Measurements from ENCODE around the gene SCAANT1. TPM values are rescaled to one million over a fixed set of nuclear protein-coding genes. Genes with fewer than 3 reads are reported as not detected.

The SCAANT1 gene
- total and polyA plus RNA-seq, 4 donors = not detected

DNA sequence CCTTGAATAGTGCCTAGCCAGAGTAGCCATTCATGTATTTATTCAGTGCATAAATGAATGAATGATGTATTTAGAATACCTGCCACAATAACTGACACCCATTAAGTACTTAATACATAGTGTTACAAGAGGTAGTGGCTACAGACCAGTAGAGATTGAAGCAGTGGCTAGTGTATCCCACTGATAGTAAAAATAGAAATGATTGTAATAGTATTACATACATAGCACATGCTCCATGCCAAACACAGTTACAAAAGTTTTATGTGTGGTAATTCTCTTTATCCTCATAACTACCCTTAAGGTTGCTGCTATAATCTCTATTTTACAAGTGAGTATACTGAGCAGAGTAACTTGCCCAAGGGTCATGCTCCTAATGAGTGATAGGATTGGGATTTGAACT lies 30.3 kb upstream of the SCAANT1 start:
- H3K9me3 ChIP-seq (ENCODE audit: control insufficient read depth in 4 of 4, low read length in 3 of 4) = no peaks in the 10 kb centered on the region
- no peak for DNase-seq (ENCODE audit: low spot score)
- no peak overlapping the region for H3K4me3 ChIP-seq (ENCODE audit: low read depth in 1 of 3, low read length in 3 of 3)
- H3K27me3 ChIP-seq (ENCODE audit: control insufficient read depth in 4 of 4, insufficient read depth in 4 of 4, low read length in 3 of 4) = no peaks in the 10 kb centered on the region
- no peak overlapping the region for H3K27ac ChIP-seq (ENCODE audit: low read depth in 1 of 2, low read length in 2 of 2)
- TF ChIP-seq GABPA (IDR thresholded peaks at IDR 0.05 in 1 of 2, conservative IDR thresholded peaks at IDR 0.05 in 1 of 2) = no peak
- no peak for TF ChIP-seq HNF4G (IDR thresholded peaks at IDR 0.05)
- H3K36me3 ChIP-seq (ENCODE audit: control insufficient read depth in 4 of 4, insufficient read depth in 3 of 4, low read depth in 1 of 4, low read length in 3 of 4) = no peaks in the 10 kb centered on the region
- peaks cover 3 to 15% (median 6%) of the 10 kb centered on the region in 4 donors for H3K4me1 ChIP-seq (ENCODE audit: control insufficient read depth in 4 of 4, insufficient read depth in 4 of 4, low read length in 3 of 4)
- no peak overlapping the region for H3K9ac ChIP-seq (ENCODE audit: low read depth in 1 of 2, low read length in 2 of 2)

- H3K4me1 ChIP-seq (ENCODE audit: control insufficient read depth in 4 of 4, insufficient read depth in 4 of 4, low read length in 3 of 4) = peaks cover 4 to 17% (median 9%) of the 10 kb centered on the region in 4 donors
- no peak overlapping the region for H3K4me3 ChIP-seq (ENCODE audit: low read depth in 1 of 3, low read length in 3 of 3)
- no peaks in the 10 kb centered on the region for H3K27me3 ChIP-seq (ENCODE audit: control insufficient read depth in 4 of 4, insufficient read depth in 4 of 4, low read length in 3 of 4)
- no peaks in the 10 kb centered on the region for H3K36me3 ChIP-seq (ENCODE audit: control insufficient read depth in 4 of 4, insufficient read depth in 3 of 4, low read depth in 1 of 4, low read length in 3 of 4)
- no peak for TF ChIP-seq HNF4A (conservative IDR thresholded peaks at IDR 0.05)
- H3K27ac ChIP-seq (ENCODE audit: low read depth in 1 of 2, low read length in 2 of 2) = no peak overlapping the region
- no peak overlapping the region for H3K9ac ChIP-seq (ENCODE audit: low read depth in 1 of 2, low read length in 2 of 2)
- 95% methylated on average over 4 of the region's 4 CpGs for WGBS
- DNase-seq (ENCODE audit: low spot score) = no peak
- no peaks in the 10 kb centered on the region for H3K9me3 ChIP-seq (ENCODE audit: control insufficient read depth in 4 of 4, low read length in 3 of 4)
These were observed 28.2 kb upstream of the SCAANT1 start for GRCh38 chr3:63940389-63940757.

GRCh38 chr3:63937661-63938651 lies 25.8 kb upstream of the SCAANT1 start:
- peak in 1 of 2 donors; percentile 26 for TF ChIP-seq RXRA (IDR thresholded peaks at IDR 0.05)
- no peak for TF ChIP-seq YY1 (IDR thresholded peaks at IDR 0.05)
- TF ChIP-seq, protein P1, sequence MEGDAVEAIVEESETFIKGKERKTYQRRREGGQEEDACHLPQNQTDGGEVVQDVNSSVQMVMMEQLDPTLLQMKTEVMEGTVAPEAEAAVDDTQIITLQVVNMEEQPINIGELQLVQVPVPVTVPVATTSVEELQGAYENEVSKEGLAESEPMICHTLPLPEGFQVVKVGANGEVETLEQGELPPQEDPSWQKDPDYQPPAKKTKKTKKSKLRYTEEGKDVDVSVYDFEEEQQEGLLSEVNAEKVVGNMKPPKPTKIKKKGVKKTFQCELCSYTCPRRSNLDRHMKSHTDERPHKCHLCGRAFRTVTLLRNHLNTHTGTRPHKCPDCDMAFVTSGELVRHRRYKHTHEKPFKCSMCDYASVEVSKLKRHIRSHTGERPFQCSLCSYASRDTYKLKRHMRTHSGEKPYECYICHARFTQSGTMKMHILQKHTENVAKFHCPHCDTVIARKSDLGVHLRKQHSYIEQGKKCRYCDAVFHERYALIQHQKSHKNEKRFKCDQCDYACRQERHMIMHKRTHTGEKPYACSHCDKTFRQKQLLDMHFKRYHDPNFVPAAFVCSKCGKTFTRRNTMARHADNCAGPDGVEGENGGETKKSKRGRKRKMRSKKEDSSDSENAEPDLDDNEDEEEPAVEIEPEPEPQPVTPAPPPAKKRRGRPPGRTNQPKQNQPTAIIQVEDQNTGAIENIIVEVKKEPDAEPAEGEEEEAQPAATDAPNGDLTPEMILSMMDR (IDR thresholded peaks at IDR 0.05; ENCODE audit: low read depth, low read length, missing input control) = no peak
- peak; percentile 15 to 20 for TF ChIP-seq HNF4A (conservative IDR thresholded peaks at IDR 0.05)
- TF ChIP-seq RAD21 (IDR thresholded peaks at IDR 0.05) = peak in 1 of 2 donors; percentile 20
- TF ChIP-seq FOXA2 (IDR thresholded peaks at IDR 0.05) = peak; percentile 8
- Histone ChIP-seq H3K4me1 (ENCODE audit: control insufficient read depth in 4 of 4, insufficient read depth in 4 of 4, low read length in 3 of 4) (peaks cover 2 to 15% (median 9%) of the 10 kb centered on the region in 4 donors), H3K9ac (ENCODE audit: low read depth in 1 of 2, low read length in 2 of 2) (no peak overlapping the region), H3K36me3 (ENCODE audit: control insufficient read depth in 4 of 4, insufficient read depth in 3 of 4, low read depth in 1 of 4, low read length in 3 of 4) (no peaks in the 10 kb centered on the region), H3K27me3 (ENCODE audit: control insufficient read depth in 4 of 4, insufficient read depth in 4 of 4, low read length in 3 of 4) (no peaks in the 10 kb centered on the region), H3K9me3 (ENCODE audit: control insufficient read depth in 4 of 4, low read length in 3 of 4) (no peaks in the 10 kb centered on the region), H3K4me3 (ENCODE audit: low read depth in 1 of 3, low read length in 3 of 3) (no peak overlapping the region), H3K27ac (ENCODE audit: low read depth in 1 of 2, low read length in 2 of 2) (no peak overlapping the region)
- DNase-seq (ENCODE audit: low spot score) = no peak
- WGBS = 52% methylated on average over 6 of the region's 6 CpGs

- no peaks in the 10 kb centered on the region for H3K36me3 ChIP-seq (ENCODE audit: control insufficient read depth in 4 of 4, insufficient read depth in 3 of 4, low read depth in 1 of 4, low read length in 3 of 4)
- no peak overlapping the region for H3K27ac ChIP-seq (ENCODE audit: low read depth in 1 of 2, low read length in 2 of 2)
- peak; percentile 46 for DNase-seq (ENCODE audit: low spot score)
- H3K9ac ChIP-seq (ENCODE audit: low read depth in 1 of 2, low read length in 2 of 2) = no peak overlapping the region
- H3K4me1 ChIP-seq (ENCODE audit: control insufficient read depth in 4 of 4, insufficient read depth in 4 of 4, low read length in 3 of 4) = peaks cover 5 to 24% (median 10%) of the 10 kb centered on the region in 4 donors
- H3K4me3 ChIP-seq (ENCODE audit: low read depth in 1 of 3, low read length in 3 of 3) = no peak overlapping the region
- WGBS = 61% methylated on average over 4 of the region's 4 CpGs
- no peaks in the 10 kb centered on the region for H3K27me3 ChIP-seq (ENCODE audit: control insufficient read depth in 4 of 4, insufficient read depth in 4 of 4, low read length in 3 of 4)
- H3K9me3 ChIP-seq (ENCODE audit: control insufficient read depth in 4 of 4, low read length in 3 of 4) = no peaks in the 10 kb centered on the region
- TF ChIP-seq REST (IDR thresholded peaks at IDR 0.05) (no peak), NR2F2 (IDR thresholded peaks at IDR 0.05) (no peak), TAF1 (conservative IDR thresholded peaks at IDR 0.05) (no peak), HNF4A (conservative IDR thresholded peaks at IDR 0.05) (no peak), GABPA (IDR thresholded peaks at IDR 0.05 in 1 of 2, conservative IDR thresholded peaks at IDR 0.05 in 1 of 2) (no peak), RAD21 (IDR thresholded peaks at IDR 0.05) (no peak), FOXA2 (IDR thresholded peaks at IDR 0.05) (no peak), HNF4G (IDR thresholded peaks at IDR 0.05) (no peak), YY1 (IDR thresholded peaks at IDR 0.05) (no peak), MAX (IDR thresholded peaks at IDR 0.05) (no peak), RXRA (IDR thresholded peaks at IDR 0.05) (no peak), FOXA1 (IDR thresholded peaks at IDR 0.05) (no peak)
- TF ChIP-seq, protein P2, sequence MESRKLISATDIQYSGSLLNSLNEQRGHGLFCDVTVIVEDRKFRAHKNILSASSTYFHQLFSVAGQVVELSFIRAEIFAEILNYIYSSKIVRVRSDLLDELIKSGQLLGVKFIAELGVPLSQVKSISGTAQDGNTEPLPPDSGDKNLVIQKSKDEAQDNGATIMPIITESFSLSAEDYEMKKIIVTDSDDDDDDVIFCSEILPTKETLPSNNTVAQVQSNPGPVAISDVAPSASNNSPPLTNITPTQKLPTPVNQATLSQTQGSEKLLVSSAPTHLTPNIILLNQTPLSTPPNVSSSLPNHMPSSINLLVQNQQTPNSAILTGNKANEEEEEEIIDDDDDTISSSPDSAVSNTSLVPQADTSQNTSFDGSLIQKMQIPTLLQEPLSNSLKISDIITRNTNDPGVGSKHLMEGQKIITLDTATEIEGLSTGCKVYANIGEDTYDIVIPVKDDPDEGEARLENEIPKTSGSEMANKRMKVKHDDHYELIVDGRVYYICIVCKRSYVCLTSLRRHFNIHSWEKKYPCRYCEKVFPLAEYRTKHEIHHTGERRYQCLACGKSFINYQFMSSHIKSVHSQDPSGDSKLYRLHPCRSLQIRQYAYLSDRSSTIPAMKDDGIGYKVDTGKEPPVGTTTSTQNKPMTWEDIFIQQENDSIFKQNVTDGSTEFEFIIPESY (IDR thresholded peaks at IDR 0.05) = no peak
These were observed 24.7 kb upstream of the SCAANT1 start for GRCh38 chr3:63936925-63937324.

Measured in liver (tissue), 9 donors.